A204.1 (cell line): ENCODE results near the gene CUBN.

Experiments
- FAIRE-seq: peaks from 2 replicates; lab custom pipeline; 2012; peaks lifted over from hg19 to GRCh38; lab: Jason Lieb, UNC

Gene CUBN

GRCh38 chr10:17129741-17130140, at the start of gene CUBN:
TSS of gene CUBN (minus strand) at chr10:17129811. CDS start at chr10:17129765, 46 bp downstream.
- FAIRE-seq, result no peak

DNA sequence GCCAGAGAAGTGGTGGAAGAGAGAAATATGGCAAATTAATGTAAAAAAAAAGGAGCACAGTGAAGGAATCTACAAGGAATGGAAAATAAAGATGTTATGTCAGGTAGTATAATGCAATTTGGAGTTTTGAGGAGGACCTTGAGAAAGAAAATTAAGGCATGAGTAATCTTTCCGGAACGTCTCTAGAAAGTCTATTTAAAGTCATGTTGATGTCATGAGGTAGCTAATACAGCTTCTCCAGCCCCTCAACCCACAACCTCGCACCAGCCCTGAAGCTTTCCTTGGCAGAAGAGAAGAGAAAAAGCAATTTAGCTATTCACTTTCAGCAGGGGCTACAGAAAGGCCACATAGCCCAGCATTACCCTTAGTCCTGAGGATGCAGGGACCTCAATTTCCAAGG, 49.4 kb upstream of the CUBN start:
- FAIRE-seq, result no peak

GRCh38 chr10:17178006-17178405, 48.4 kb upstream of the CUBN start:
- FAIRE-seq, result no peak

DNA sequence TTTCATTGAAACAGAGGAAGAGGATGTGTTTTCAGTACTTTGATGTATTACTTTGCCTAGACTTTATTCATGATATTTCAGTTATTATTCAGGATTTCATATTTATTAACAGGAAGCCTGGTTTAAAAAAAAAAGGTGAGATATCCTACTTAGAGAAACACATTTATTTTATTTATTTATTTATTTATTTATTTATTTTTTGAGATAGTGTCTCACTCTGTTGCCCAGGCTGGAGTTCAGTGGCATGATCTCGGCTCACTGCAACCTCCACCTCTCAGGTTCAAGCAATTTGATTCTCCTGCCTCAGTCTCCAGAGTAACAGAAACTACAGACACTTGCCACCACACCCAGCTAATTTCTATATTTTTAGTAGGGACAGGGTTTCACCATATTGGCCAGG, 47.4 kb upstream of the CUBN start:
- no peak for FAIRE-seq

DNA sequence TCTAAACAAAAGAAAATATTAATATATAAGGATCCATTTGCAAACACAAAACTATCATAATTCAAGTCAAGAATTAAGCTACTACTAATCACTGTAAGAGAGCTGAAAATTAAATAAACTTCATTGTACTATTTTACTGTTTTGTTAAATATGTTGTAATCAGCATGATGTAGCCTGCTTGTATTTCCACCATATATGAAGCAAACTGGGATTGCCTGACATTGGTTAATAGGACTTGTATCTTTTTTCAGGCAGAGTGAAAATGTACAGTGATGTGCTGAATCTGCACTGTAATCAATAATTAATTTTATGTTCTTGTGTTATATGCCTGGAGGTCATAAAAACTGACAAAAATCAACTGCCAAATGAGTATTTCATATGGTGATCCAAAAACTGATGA, 46.5 kb upstream of the CUBN start:
- FAIRE-seq, result peak; percentile 47

- FAIRE-seq, result peak; percentile 62
Observed at GRCh38 chr10:17175551-17175950, 45.9 kb upstream of the CUBN start.

DNA sequence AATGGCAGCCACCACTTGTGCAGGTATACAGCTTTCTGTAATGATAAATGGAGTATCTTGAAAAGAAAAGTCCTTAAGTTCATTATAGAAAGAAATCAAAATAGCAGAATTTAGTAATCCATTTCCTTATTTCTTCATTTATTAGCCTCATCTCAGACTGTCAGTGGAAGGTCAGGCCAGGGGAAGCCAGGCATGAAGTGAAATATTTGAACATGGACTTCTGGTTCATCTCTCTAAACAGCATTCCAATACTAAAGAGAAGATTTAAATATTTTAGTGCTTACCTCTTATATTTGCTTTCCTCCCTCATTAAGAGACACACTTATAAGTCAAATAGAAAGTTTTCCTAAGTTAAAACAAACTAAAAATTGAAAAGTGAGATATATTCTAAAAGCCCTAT, 45.0 kb upstream of the CUBN start:
- no peak for FAIRE-seq

DNA sequence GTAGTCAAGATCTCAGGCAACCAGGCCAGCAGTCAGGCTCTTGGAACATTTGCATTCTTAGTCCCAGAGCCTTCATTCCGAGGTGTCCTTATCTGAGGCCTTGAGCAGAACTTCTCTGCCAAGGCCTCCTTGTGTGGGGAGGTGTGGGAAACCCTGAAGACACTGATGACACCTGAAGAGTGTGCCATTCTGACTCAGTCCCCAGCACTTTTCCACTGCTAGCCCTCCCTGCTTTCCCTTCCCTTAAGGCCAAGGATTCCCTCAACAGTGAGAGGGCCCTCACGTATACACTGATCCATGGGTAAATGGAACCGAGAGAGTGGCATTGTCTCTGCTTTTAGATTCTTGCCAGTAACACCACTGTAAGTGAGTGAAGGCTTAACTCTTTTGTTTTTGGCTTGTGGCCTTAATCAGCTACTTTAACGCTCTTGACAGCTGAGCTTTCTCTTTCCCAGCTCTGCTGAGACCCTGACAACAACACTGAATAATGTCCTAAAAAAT, 41.6 kb upstream of the CUBN start:
- no peak for FAIRE-seq

DNA sequence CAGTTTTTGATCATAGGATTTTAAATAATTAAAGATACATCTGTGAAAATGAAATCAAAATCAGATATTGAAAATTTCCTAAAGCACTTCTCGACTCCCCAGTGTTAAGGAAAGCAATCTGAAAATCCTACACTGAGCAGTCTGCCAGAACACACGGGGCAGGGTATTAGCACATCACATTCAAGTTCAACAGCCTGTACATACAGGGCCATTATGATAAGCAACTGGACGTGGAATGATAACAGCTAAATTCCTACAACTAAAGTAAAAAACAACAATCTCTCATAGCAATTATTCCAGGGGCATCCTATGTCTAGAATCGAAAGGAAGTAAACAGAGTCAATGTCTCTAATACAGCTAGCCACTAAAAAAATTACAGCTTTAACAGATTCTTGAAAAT, 40.2 kb upstream of the CUBN start:
- FAIRE-seq, result no peak

GRCh38 chr10:17166699-17167098, 37.1 kb upstream of the CUBN start:
- FAIRE-seq, result no peak

DNA sequence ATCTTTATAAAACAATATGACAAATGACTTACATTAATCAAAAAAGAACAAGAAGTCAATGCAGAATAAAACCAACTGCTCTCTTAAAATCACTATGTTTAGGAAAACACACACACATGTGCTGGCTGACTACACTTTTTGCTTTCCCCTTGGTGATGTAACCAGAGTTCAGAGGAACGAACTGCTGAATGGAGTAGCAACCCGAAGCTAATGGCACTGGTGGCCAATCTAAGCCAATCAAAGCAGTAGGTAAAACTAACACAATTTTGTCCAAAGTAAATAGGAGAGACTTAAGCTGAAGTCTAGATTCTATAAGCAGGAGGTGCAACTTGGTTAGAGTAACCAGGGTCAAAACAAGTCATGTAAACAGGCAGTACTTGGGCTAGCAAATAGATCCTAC, 33.2 kb upstream of the CUBN start:
- no peak for FAIRE-seq

DNA sequence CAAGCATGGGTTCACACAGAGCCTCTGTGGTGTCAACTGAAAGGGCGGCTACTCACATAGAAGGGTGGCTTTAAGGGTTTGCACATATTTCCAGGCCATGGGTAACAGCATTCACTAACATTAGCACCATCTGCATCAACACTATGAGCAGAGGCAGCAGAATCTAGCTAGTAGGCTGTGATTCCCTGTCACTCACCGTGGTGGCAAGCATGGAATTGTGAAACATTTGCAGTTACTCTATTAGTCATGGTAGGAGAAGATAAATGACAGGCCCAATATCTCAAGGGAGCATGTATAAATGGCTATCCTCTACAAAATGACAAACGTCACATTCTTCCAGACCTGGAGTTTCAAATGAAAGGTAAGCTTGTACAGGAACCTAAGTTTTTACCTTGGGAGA, 32.2 kb upstream of the CUBN start:
- FAIRE-seq, result no peak

- FAIRE-seq, result no peak
Observed at GRCh38 chr10:17157024-17157423, 27.4 kb upstream of the CUBN start.

DNA sequence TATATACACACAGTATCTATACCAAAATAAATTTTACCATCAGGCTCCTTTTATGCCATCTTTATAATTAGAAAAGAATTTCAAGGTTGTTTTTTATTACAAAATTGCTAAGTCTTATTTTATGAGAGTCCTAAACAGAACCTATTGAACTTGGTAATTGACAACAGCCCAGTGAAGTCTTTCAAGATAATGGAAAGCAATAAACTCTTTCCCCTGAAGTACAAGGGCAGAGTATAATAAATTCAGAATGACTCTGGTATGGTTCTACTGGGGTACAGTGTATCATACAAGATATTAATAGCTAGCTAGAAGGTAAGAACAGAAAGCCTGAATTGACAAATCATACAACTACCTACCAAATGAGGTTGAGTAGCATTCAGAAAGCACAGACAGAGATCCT, 26.2 kb upstream of the CUBN start:
- no peak for FAIRE-seq

DNA sequence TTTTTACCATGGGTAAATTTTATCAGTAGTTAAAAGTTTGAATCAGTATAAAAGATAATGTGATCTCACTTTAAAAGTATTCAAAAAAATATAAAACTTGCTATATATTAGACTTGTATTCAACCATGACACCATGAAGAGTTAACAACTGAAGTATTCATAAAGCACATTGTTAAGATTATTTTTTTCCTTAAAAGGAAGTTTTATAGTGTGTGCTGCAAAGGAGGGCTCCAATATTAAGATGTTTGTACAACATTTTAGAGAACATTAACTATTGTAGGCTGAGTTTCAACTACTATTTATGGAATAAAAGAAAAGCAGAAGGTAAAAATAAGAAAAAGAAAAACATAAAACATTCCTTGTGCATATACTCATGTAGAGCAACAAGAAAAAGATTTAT, 24.5 kb upstream of the CUBN start:
- no peak for FAIRE-seq

DNA sequence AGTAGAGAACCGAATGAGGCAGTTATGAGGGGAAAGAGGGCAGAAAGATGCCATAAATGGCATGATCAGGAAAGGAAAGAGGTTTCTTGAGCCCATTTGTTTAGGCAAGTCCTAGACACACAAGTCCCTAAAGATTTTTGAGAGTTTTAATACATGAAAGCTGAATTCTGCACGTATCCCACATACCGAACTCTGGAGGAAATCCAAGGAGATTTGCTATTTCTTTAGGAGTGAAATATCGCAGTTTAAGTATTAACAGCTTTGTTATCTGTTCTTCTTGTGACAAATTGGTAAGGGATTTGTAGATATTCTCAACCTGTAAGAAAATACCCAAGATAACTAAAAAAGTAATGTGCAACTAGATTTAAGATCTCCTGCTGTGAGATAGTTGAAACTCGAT, 23.7 kb upstream of the CUBN start:
- FAIRE-seq, result no peak

- FAIRE-seq, result no peak
Observed at GRCh38 chr10:17151716-17152115, 22.1 kb upstream of the CUBN start.

- FAIRE-seq, result no peak
Observed at GRCh38 chr10:17147884-17148489, 18.4 kb upstream of the CUBN start.

DNA sequence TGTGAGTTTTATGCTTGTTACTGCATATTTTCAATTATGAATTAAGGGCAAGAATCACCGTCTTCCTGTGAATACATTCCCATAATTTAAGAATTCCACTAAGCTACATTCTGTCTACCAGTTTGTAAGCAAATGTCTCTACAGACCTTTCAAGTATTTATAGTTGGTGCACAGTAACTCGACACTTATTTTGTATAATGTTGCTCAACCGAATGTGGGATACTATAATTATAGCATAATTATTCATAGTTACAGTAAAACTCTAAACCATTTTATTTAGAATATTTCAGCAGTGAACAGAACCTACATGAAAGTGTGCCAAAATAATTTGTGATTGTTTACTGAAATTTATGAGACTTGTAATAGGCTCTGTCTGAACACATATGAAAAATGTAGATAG, 17.3 kb upstream of the CUBN start:
- no peak for FAIRE-seq

- FAIRE-seq, result no peak
Observed at GRCh38 chr10:17145239-17145638, 15.6 kb upstream of the CUBN start.

DNA sequence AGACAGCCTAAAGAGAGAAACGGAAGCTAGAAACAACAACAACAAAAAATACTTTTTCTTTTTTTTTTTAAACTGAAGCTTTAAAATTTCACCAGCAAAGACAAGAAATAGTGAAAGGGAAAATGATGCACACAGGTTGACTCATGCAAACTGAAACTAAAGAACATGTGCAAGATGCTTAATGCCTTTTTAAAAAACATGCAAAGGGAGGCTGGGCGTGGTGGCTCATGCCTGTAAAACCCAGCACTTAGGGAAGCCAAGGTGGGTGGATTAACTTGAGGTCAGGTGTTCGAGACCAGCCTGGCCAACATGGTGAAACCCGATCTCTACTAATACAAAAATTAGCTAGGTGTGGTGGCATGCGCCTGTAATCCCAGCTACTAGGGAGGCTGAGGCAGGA, 15.1 kb upstream of the CUBN start:
- FAIRE-seq, result no peak

DNA sequence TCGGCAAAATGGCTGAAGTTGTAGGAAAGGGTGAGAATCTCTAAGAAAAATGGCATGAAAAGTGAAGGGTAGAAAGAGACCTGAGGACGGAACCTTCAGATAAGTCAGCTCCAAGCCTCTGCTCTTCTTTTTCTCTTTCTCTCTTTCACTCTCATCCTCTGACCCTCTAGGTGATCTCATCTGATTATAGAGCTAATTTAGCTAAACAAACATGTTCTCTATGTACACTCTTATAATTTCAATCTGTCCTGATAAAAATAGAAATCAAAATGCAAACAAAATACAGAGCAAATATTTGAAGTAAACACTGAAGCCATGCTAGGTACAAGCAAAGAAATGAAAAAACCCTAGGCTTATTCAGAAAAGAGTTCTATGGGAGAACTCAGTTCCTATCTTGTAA, 14.4 kb upstream of the CUBN start:
- FAIRE-seq, result no peak

GRCh38 chr10:17143055-17143690, 13.6 kb upstream of the CUBN start:
- FAIRE-seq, result no peak

DNA sequence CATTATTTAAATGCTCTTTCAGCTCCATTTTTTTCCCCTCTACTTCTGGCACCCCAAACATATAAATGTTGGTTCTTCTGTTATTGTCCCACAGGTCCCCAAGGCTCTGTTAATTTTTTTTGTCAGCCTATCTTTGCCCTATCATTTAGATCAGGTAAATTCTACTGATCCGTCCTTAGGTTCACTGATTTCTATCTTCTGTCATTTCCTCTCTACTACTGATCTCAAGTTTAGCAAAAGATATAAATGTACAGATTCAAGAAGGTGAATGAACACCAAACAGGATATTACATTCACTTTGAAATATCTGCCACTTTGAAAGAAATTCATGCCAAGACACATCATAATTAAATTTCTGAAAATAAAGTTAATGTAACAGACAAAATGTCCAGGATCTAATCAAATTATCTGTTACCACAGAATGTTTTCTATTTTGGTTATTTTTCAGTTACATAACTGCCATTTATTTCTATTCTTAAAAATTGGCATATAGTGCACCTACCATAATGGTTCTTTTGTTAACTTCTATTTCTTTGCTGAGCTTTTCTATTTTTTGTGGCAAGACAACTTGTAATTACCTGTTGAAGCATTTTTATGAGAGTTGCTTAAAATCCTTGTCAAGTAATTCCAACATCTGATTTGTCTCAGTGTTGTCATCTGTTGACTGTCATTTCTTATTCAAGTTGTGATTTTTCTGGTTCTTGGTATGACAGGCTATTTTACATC, 12.1 kb upstream of the CUBN start:
- no peak for FAIRE-seq
